Peyer's patch (tissue), 4 donors: ENCODE results near the gene RFTN1. TPM values are rescaled to one million over a fixed set of nuclear protein-coding genes. Genes with fewer than 3 reads are reported as not detected.
A peak's percentile ranks its signal among the peaks of the same experiment; 100 is the strongest.

Experiments used
- DNase-seq, 3 donors: peaks; one replicate each; pipeline ENCODE4 v3.0.0-alpha.2; 2017 to 2019
- H3K27ac ChIP-seq, 4 donors: fragments of 200-600 bp; sonication (generic); one replicate each; pipeline ENCODE4 v1.5.1; 2016 to 2019
- H3K27me3 ChIP-seq, 2 donors: fragments of 200-600 bp; sonication (generic); one replicate each; pipeline ENCODE4 v1.5.1; 2019
- H3K36me3 ChIP-seq, 3 donors: fragments of 200-600 bp; sonication (generic); one replicate each; pipeline ENCODE4 v1.5.1; 2016 to 2019
- H3K4me1 ChIP-seq, 4 donors: fragments of 200-600 bp; sonication (generic); one replicate each; pipeline ENCODE4 v1.5.1; 2016 to 2019
- H3K4me3 ChIP-seq, 4 donors: fragments of 200-600 bp; sonication (generic); 1 replicate in 3 of 4; 2 replicates in 1 of 4; pipeline ENCODE4 v1.5.1; 2016 to 2019; ENCODE audit warnings: mild to moderate bottlenecking in 1 of 4
- H3K9me3 ChIP-seq, 4 donors: fragments of 200-600 bp; sonication (generic); one replicate each; pipeline ENCODE4 v1.5.1; 2016 to 2019; ENCODE audit warnings: mild to moderate bottlenecking in 1 of 4
- POLR2A ChIP-seq, 2 donors: fragments of 450-650 bp; IDR thresholded peaks; one replicate each; pipeline ENCODE4 v1.5.1; 2017; ENCODE audit warnings: antibody characterized with exemption in 2 of 2, mild to moderate bottlenecking in 2 of 2, moderate library complexity in 2 of 2
- total RNA-seq, 4 donors: library from RNA; depleted of rRNA; stranded (reverse); fragments of >200 nt; gene quantifications; one replicate each; pipeline ENCODE4 v1.1.0, GENCODE V29; 2016
- TF ChIP-seq, protein P1 (sequence below), 6 experiments: fragments of 450-650 bp in 4 of 6; fragments of 200-600 bp in 2 of 6; sonication (generic) in 1 of 6; IDR thresholded peaks; one replicate each; pipeline ENCODE4 v1.5.1; 2017 to 2019; ENCODE audit warnings: antibody characterized with exemption in 6 of 6, mild to moderate bottlenecking in 3 of 6, moderate library complexity in 1 of 6

Gene RFTN1
- total RNA-seq, 4 donors from 2014 or later = 6.1 to 135 (median 32.0) TPM

DNA sequence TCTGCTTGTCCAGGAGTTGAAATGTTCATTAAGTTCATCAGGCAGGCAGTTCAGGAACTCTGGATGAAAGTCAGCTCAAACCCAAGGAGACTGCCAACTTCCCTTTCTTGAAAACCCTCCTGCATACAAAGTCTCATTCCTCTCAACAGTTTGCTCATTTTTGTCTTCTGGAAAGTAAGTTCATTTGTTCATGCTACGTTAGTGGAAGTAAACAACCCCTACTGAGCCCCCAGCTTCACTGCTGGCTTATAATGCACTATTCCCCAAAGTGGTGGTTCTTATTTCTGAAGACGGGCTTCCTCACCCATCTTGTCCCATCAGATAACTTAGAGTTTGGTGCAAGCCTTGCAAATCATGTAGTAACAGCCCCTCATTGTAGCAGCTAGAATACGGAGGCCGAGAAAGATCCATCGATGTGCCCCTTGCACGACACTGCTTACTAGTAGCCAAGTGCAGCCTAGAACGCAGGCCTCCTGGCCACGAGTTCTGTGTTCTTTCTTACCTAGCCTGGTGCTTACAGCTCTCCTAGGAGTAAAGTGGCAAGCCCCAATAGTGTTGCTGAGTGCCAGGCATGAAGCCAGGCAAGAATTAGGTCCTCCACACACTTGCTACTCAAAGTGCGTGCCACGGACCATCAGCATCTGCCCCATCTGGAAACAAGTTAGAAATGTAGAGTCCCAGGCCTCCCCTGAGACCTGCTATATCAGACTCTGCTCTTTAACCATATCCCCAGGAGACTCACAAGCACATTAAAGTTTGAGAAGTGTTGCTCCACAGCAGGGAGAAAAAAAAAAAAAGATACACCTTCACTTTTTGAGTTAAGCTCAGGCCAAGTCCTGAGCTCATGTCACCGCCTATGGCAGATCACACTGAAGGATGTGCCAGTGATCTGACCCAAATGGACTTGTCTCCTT, 82.5 kb downstream of the RFTN1 start:
- DNase-seq = peak in 2 of 3 donors; percentile 49 to 55
- H3K27ac ChIP-seq = no peak overlapping the region
- no peaks in the 10 kb centered on the region for H3K4me1 ChIP-seq
- no peaks in the 10 kb centered on the region for H3K36me3 ChIP-seq
- TF ChIP-seq POLR2A (IDR thresholded peaks at IDR 0.05) = no peak
- TF ChIP-seq, protein P1, sequence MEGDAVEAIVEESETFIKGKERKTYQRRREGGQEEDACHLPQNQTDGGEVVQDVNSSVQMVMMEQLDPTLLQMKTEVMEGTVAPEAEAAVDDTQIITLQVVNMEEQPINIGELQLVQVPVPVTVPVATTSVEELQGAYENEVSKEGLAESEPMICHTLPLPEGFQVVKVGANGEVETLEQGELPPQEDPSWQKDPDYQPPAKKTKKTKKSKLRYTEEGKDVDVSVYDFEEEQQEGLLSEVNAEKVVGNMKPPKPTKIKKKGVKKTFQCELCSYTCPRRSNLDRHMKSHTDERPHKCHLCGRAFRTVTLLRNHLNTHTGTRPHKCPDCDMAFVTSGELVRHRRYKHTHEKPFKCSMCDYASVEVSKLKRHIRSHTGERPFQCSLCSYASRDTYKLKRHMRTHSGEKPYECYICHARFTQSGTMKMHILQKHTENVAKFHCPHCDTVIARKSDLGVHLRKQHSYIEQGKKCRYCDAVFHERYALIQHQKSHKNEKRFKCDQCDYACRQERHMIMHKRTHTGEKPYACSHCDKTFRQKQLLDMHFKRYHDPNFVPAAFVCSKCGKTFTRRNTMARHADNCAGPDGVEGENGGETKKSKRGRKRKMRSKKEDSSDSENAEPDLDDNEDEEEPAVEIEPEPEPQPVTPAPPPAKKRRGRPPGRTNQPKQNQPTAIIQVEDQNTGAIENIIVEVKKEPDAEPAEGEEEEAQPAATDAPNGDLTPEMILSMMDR (IDR thresholded peaks at IDR 0.05) = no peak
- H3K27me3 ChIP-seq = no peaks in the 10 kb centered on the region
- no peak overlapping the region for H3K4me3 ChIP-seq
- no peaks in the 10 kb centered on the region for H3K9me3 ChIP-seq

DNA sequence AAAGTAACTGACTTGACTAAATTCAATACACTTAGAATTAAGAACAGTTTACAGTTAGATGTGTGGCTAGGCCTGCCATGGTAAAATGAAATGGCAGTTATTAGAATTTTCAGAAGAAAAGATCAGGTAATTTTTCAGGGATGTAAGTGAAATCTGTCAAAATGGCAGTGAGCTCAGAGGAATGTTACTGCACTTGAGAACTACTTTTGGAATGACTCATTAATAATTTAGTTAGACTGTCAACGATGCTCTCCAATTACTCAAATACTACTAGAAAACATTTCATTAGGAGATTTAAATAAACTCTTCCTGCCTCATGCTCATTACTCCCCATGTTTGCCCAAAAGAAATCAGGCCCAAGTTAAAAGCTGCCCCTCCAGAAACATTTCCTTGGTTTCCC, 84.4 kb downstream of the RFTN1 start:
- peak overlapping the region in 1 of 4 donors; percentile 41 for H3K27ac ChIP-seq
- TF ChIP-seq, protein P1 (IDR thresholded peaks at IDR 0.05) = no peak
- TF ChIP-seq POLR2A (IDR thresholded peaks at IDR 0.05) = no peak
- no peaks in the 10 kb centered on the region for H3K36me3 ChIP-seq

DNA sequence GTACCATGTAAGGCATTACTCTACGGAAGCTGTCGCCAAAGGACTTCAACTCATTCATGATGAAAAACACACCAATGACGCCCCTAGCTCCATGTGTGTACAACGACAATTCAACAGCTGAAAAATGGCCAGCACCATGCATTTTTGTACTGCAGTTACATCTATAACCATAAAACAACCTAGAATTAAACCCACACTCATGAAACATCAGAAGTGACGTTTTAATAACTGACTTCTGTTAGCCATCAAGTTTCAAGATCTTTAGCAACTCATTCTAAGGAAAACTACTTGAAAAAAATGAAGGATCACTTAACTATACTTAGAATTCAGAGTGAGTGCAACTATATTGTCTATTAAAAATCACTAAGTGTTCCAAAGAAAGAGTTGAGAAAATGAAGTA, 84.9 kb downstream of the RFTN1 start:
- Histone ChIP-seq H3K27ac (peak overlapping the region in 1 of 4 donors; percentile 41), H3K4me1 (no peaks in the 10 kb centered on the region), H3K9me3 (no peaks in the 10 kb centered on the region), H3K4me3 (no peak overlapping the region), H3K27me3 (no peaks in the 10 kb centered on the region), H3K36me3 (no peaks in the 10 kb centered on the region)
- TF ChIP-seq, protein P1 (IDR thresholded peaks at IDR 0.05) = no peak
- TF ChIP-seq POLR2A (IDR thresholded peaks at IDR 0.05) = no peak
- no peak for DNase-seq

More for the DNA sequence above, 84.4 kb downstream of the RFTN1 start:
- no peaks in the 10 kb centered on the region for H3K27me3 ChIP-seq
- DNase-seq = no peak
- H3K9me3 ChIP-seq = no peaks in the 10 kb centered on the region
- H3K4me3 ChIP-seq = no peak overlapping the region
- H3K4me1 ChIP-seq = no peaks in the 10 kb centered on the region

DNA sequence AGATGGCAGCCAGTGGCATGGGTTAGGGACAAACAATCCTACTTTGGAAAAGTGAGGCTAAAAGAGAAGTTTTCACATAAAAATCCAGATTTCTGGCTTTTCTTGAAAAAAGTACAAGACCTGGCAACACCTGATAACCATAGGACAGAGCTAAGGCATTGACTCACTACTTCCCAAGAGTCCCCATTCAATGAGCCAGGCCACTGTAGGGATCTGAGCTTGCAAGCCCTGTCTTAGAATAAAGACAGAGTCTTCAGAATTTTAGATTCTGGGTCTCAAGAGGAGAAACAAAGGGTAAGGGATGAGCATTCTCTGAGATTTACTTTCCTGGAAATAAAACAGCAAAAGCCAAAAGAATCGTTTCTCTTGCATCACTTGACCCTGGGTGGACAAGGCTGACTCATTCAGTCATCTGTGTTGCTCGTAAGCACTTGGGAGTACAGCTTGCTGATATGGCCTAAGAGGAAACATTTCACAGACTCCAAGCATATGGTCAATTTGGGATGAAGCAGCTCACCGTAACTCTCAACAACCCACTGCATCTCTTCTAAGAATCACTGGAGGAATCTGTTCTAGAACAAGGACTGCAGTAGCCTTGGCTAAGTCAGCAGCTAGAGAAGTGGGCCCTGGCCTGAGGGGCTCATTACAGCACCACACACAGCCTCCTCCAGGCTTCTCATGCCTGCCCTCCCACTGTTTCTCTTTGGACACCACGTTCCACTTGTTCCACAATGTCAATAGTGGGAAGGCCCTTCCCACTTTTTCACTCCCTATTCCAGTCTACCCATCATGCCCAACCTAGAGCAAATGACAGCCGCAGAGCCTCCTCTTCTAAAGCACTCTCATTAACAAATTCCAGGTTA, 86.2 kb downstream of the RFTN1 start:
- Histone ChIP-seq H3K36me3 (no peaks in the 10 kb centered on the region), H3K4me1 (no peaks in the 10 kb centered on the region), H3K27me3 (no peaks in the 10 kb centered on the region), H3K27ac (peak overlapping the region; percentile 44 to 61 (median 46)), H3K4me3 (no peak overlapping the region), H3K9me3 (no peaks in the 10 kb centered on the region)
- DNase-seq = no peak
- TF ChIP-seq POLR2A (IDR thresholded peaks at IDR 0.05) = no peak
- TF ChIP-seq, protein P1 (IDR thresholded peaks at IDR 0.05) = no peak

DNA sequence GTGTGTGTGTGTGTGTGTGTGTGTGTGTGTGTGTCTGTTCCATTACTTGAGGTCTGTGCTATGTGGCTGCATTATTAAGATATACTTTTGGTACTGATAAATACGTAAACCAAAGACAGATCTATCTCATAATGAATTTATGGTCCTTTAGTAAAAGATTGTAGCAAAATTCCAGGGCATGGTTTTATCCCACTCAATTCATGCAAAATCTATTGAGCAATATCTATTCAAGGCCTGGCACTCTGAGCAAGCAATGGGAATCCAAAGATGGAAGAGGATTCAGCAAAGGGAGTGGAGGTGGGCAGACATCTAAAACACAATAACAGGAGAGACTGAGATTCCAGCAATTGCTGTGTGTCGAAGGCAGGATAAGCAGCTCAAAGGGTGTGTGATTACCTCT, 86.8 kb downstream of the RFTN1 start:
- Histone ChIP-seq H3K4me1 (no peaks in the 10 kb centered on the region), H3K36me3 (no peaks in the 10 kb centered on the region), H3K4me3 (no peak overlapping the region), H3K27me3 (no peaks in the 10 kb centered on the region), H3K27ac (peak overlapping the region; percentile 23 to 61 (median 46)), H3K9me3 (no peaks in the 10 kb centered on the region)
- no peak for TF ChIP-seq POLR2A (IDR thresholded peaks at IDR 0.05)
- TF ChIP-seq, protein P1 (IDR thresholded peaks at IDR 0.05) = no peak
- DNase-seq = no peak
